NCI-H2107 treated with DMSO at 0.1 percent for 48 hours (cell line): ENCODE results near the gene QRFPR.
"Not testable (repeated sequence)": the region's sequence is repeated elsewhere in the genome, so short reads cannot be mapped to it uniquely, and the experiment has no call there.

Source experiments
- DNase-seq: peaks from one replicate; lab custom pipeline; 2025; ENCODE audit not compliant: unreplicated experiment; lab: John Stamatoyannopoulos, UW

Gene QRFPR

DNA sequence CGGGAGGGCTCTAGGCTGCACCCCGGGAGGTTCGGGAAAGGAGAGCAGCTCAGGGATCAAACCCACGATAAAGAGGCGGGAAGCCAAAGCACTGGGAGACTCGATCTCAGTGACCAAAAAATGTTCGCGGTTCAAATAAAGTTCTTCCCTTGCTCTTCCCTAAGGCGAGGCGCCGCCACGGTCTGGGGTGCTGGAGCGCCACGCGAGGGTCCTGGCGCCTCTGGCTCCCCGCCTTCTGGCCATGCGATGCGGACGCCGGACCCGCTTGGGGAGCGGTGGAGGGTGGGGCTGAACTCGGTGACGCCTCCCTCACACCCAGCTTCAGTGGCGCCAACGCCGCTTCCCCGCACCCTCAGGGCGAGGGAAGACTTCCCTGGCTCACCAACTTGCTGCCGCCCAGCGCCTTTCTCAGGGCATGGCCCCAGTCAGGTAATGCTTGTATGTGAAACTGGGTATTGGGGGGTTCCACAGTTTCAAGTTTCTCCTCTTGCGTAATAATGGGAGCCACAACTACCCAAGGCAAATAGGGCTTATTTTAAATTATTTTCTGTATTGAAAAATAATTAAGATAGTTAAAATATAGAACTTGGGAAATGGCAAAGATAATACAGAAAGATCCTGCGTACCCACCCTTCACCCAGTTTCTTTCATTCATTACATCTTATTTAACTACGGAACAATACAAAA lies at the start of gene QRFPR:
QRFPR (minus strand) TSS at position 243 of the 687 bp plus-strand sequence. CDS start 371 bp downstream, outside the sequence.
- DNase-seq: no peak

DNA sequence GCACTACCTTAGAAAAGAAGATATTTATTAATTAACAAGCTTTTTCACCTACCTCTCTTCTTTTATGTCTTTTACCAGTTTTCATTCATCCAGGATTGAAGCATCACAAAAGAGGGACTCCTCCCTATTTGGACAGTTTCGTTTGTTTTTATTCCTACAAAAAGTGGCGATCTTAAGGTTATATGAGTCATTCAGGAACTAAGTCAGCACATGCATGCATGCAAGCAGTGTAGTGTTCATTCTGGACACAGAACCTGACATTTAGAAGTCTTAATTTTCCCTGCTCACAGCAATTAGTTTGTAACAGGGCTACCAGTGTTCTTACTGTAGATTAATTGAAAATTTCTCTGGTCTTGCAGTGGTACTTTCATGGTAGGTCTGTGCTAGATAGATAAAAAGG lies 47.9 kb upstream of the QRFPR start:
- DNase-seq: no peak

DNA sequence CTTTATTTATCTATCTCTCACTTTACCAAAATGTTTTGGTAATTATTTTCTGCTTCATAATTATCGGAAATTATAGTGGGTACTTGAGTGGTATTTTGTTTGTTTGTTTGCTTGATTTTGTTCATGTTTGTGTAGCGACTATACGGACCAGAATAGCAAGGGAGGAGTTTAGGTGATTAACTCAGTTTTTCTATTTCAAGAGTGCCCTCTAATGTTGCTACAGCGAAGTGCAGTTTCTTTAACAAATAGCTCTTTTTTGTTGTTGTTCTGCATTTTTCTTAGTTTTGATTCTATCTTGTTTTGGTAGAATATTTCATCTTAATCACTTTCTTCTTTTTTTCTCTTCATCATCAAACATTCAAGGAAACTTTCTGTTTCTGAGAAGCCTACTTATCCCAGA lies 40.8 kb upstream of the QRFPR start:
- no peak for DNase-seq

DNA sequence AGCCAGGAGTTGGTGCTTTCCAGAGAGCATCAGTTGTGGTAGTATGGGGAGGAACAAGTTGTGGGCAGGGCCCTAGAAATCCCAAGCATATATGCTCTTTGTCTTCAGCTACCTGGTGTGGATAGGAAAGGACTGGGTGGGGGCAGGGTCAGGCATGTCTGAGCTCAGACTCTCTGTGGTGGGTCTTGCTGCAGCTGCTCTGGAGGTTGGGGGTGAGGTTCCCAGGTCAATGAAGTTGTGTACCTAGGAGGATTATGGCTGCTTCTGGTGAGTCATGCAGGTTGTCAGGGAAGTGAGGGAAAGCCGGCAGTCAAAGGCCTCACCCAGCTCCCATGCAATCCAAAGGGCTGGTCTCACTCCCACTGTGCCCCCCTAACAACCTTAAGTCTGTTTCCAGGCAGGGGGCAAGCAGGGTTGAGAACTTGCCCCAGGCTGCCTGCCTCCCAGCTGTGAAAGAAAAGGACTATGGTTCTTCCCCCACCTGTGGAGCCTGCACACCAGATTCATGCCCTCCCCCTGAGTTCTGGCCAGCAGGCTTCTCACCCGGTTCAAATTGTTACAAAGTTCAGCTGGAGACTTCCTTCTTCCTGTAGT lies 30.4 kb upstream of the QRFPR start:
- DNase-seq: no peak

DNA sequence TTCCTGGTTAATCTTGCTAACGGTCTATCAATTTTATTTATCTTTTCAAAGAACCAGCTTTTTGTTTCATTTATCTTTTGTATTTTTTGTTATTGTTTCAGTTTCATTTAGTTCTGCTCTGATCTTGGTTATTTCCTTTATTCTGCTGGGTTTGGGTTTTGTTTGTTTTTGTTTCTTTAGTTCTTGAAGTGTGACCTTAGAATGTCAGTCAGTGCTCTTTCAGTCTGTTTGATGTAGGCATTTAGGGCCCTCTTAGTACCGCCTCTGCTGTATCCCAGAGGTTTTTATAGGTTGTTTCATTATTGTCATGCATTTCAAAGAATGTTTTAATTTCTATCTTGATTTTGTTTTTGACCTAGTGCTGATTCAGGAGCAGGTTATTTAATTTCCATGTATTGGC lies 27.7 kb upstream of the QRFPR start:
- DNase-seq: not testable (repeated sequence)

DNA sequence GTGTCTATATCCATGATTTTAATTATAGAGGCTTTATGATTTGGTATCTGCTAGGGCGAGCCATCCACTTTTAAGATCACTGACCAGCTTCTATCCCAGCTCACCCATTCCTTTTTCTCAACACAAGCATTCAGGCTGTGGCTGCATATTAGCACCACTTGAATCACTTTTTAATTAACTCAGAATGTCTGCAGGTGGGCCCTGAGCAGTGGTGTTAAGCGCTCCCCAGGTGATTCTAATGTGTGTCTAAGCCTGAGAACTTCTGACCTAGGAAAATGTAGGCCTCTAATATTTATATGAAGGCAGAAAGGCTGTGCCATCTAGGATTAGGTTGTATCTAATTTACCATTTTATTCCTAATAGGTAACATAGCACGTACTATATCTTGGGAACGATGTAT lies 19.8 kb upstream of the QRFPR start:
- DNase-seq: no peak

DNA sequence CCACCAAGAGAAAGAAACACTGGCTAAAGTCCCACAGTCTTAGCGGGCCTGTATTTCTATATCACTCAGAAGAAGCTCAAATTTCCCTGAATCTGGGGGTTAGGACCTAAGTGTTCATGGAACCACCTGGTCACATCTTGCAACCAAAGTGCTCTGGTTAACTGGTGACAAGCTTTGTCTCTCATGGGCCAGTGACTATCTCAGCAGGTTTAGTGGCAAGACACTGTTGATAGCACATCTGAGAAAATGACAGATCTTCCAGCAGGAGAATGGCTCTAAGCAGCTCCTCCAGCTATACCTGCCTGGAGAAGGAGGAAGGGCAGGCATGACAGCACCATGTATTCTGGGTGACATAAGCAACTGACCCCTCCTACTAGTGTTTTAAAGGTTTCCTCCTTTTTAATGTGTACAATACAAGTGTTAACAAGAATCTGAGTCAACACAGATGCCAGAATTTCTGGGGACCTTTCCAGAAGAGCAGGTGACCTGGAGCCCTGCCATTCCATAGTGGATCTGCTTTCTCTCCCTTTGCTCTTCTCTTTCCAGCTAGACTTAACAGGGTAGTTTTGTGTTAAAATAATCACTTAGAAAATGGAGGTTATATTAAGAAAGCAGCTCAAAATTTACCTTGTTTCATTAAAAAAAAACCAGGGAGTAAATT lies 17.3 kb upstream of the QRFPR start:
- no peak for DNase-seq

DNA sequence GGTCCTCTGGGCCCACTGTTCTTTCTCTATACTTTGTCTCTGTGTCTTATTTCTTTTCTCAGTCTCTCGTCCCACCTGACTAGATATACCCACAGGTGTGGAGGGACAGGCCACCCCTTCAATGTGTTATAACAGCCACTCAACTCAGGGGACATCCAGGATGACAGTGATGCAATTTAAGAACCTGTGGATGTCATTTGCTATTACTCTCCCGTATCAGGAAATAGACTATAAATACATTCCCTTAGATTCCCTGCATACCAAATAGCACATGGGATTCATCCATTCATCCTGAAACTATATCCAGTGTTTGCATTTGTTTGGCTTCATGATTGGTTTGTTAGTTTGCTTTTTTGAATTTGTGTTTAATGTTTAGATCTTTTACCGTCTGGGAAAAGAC lies 16.6 kb upstream of the QRFPR start:
- DNase-seq: no peak

DNA sequence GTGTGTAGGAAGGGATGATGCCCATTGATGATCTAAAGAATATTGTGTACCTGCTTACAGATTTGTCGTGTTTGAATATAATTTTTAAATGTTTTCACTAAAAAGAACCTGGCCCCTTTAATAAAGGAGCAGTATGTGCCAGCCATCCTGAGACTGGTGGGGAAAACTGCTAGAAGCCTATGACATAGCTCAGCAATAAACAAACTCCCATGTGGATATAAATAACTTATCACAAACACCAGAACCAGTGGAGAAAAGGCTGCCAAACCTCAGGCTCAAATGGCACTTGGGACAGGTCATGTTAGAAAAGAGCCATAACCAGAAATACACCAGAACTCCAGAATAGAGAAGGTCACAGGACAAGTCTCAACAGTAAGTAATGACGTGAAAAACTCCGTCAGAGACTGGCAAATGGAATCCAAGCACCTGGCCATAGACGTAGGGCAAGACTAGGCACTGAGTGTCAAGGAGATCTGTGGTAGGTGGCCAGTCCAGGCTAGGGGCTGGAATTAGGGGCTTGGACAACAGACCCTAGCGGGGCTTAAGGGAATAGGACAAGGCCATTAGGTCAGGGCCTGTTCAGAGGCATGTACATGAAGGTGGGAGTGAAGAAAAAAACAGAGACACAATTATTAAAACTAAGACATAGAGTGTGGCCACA lies 11.7 kb upstream of the QRFPR start:
- DNase-seq: no peak

DNA sequence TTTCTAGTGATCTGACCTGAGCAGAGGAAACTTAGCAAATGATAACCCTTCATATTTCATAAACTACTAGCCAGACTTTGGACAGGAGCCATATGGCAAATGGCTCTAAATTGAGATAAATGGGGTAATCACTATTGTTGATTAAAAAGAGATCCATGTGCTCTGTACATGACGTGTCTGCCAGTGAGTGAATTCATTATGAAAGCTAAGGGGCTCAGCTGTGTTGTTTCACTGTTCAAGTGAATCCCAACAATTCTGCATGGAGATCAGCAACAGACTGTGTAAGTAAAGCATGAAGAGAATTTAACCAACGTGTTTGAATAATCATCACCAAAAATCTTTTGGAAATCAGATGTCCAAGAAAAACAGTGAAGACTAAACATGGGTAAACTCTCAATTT lies 9.5 kb upstream of the QRFPR start:
- DNase-seq: no peak

DNA sequence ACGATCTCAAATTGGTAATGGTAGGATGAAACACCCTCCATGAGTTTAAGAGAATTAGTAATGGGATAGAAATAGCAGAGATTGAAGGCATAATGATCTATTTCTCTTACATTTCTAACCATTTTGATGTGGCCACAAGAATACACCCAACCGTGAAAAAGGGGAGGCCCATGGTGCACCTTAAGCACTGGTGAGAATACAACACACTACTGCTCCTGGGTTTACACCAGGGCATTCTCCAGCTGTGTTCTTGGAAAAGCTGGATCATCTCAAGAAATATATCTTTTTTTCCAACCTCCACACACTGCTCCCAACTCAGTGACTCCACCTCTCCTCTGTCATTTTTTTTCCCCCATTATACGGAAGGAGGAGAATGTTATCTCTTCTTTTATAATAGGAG lies 1.5 kb downstream of the QRFPR start:
- DNase-seq: no peak

DNA sequence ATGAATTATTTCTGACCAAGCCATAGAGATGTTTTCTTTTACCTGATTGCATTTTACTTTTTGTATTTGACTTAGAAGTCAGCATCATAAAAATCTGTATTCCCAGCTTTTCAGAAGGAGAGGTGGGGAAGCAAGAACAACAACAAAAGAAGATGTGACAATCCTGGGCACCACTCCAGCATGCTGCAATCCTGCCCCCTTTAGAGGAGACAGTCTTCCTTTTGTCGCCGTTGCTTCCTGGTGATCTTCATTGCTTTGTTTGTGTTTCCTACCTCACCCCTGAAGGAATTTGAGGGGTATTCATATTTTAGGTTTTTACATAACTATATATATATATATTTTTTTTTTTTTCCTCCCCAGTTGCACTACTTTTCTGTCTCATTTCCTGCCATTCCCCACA lies 3.7 kb downstream of the QRFPR start:
- no peak for DNase-seq

DNA sequence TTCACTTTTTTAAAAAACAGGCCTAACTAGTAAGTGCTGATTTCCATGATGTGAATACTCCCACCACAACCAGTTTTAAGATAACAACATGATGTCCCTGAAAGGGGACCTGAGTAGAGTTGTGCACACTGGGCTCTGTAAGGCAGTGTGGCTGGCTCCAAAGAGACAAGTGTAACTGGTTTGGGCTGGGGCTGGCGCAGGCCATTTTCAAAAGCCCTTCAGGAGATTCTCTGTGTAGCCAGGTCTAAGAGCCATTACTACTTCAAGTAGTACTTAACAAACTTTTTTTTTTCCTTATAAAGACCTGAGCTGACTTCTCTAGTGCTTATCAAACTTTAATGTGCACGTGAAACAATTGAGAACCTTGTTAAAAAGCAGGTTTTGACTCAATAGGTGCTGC lies 4.3 kb downstream of the QRFPR start:
- no peak for DNase-seq

DNA sequence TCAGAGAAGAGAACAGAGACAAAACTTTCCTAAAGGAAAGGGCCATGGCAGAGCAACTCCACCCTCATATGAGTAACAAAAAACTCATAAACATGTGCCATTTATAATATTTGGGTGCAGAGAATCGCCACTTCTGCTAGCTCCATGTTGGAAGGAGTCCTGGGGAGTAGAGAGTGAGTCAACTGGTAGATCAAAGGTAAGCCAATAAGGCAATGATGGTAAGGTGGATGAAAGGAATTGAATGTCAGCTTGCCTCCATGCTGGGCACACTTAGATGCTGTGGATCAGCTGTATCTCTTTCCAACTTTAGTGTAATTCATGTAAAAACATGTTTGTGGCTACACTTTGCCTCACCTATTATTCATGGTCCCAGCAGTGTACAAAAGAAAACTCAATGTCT lies 4.7 kb downstream of the QRFPR start:
- DNase-seq: no peak

DNA sequence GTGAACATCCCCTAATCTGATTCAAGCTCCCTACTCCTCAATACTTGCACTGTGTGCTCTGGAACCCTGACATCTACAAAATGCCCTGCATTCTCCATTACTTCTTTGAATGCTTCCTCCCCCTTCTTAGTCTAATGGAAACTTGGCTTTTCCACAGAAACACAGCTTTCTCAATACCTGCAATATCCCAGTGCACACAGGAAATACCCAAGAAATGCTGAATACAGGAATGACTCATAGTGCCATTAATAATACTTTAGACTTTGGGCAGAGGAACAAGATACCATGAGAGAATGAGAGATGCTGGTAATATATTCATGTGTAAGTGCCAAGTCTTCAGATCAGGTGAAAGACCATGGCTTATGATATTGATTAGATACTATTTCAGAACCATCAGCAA lies 5.6 kb downstream of the QRFPR start:
- no peak for DNase-seq

DNA sequence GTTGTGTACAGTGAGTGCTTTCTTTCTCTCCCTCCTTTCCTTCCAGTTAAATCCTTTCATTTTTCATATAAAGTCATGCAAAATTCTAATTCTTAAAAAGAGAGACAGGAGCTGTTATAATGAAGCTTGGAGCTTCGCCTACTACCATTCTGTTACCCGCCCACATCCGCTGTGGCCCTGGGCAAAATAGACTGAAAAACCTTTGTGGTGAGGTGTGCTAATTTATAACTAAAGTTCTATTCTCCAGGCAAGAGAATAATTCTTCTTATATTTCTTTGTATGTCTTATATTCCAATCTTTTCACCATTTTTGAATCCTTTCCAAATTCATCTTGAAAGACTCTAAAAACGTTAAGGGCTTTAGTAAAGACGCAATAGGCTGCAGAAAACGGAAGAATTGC lies 7.0 kb downstream of the QRFPR start:
- no peak for DNase-seq

DNA sequence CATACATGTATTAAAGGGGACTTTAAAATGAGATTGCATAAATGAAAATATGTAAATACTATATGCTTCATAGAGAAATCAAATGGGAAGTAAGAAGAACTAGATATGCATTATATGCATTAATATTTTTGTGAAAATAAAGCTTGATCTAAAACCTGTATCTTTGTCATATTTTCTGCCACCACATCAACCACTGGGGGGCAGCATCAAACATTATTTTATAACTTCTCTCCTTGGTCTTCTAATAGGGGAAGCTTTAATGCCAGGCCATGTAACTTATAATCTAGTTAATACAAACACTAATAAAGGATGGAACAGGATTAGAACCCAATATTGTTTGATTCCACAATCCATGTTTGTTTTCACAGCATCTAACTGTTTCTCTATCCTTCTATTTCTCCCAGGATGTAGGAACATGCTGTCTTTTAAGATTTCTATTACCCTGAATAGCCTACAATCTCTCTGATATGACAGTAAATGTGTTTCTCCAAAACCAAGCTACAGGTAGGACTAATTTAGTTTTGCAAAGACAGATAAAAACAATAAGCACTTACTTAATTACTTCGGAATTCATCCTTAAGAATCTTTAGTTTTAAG lies 10.0 kb downstream of the QRFPR start:
- peak; percentile 24 for DNase-seq

DNA sequence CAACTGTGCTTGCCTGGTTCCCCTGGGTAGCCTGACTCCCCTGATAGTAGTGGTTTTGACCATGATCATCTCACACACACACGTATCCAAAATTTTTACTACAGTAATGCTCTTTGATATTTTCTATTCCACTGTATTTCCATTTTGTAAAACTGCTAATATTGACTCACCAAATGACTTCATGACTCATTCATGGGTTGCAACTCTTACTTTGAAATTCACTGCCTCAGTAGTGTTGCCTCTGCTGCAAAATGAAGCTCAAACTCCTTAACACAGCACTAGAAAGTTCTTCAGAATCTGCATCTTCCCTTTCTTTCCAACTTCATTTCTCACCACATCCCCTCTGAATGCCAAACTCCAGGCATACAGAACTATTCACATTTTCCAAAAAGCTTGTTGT lies 20.3 kb downstream of the QRFPR start:
- no peak for DNase-seq

DNA sequence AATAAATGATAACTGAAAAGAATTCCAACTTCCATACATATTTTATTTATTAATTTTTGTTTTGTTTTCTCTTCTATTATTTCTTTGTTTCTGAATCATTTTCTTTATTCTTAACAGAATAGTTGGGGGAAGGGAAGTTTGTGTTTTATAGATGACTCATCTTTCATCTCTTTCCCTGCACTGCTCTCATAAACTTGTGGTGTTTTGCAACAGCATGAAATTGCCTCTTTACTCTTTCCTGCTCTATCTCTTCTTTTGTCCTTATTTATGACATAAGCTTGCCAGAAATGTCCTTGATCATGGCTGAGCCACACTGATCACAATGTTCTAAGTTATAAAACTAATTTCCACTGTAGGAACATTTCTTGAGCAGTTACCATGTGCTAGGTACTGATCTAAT lies 22.3 kb downstream of the QRFPR start:
- DNase-seq: no peak

DNA sequence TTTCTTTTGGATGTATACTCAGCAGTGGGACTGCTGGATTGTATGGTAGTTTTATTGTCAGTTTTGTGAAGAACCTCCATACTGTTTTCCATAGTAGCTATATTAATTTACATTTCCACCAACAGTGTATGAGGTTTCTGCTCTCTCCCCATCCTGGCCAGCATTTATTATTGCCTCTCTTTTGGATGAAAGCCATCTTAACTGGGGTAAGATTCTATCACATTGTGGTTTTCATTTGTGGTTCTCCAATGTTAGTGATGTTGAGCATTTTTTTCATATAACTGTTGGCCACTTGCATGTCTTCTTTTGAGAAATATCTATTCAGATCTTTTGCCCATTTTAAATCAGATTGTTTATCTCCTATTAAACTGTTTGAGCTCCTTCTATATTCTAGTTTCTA lies 27.6 kb downstream of the QRFPR start:
- DNase-seq: no peak

DNA sequence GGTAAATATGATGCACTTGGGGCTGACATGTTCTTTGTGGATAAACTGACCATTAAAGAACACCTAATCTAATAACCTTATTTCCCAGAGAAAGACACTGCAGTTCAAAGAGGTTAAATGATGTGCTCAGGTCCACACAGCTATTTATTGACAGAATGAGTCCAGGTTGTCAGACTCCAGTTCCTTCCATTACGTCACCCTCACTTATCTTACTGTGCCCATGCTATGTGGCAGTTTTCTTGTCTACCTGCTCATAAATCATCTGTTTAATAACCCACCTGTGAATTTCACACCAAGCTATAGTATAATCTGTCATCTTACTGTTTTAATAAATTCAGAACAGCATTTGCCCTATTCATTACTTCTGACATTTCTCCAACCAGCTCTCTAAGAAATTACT lies 36.7 kb downstream of the QRFPR start:
- DNase-seq: no peak

DNA sequence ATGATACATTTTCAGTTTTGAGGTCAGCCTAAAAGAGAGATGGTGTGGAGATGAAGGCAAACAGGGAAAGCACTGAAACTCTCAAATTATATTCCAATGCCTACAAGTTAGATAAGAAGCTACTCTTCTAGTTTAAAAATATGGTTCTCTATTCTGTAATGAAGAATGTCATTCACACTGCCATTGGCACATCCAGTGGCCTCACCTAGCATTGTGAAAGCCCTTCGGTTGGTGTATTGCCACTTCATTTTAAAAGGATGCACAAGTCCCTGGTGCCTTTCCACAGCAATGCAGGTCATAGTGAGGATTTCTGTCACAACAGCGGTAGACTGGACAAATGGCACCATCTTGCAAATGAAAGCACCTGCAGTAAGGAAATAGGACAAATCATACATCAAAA lies 40.6 kb downstream of the QRFPR start:
- DNase-seq: no peak
